Activated CD4-positive, alpha-beta memory T cell treated with anti-CD3 and anti-CD28 coated beads, Interleukin-2, amount 10 ng/mL, durations not matched to agents 7 days and 5 days (primary cell): ENCODE data around the gene EDC3. TPM values are rescaled to one million over a fixed set of nuclear protein-coding genes. Genes with fewer than 3 reads are reported as not detected.

Experiments used
- CTCF ChIA-PET: fragments of 350-600 bp; sonication (Branson Sonifier 250); formaldehyde crosslinking; loops from one replicate; lab custom pipeline; 2021; ENCODE audit warnings: antibody characterized with exemption, inconsistent platforms; lab: Charles Lee
- POLR2A ChIA-PET: fragments of 350-600 bp; sonication (Branson Sonifier 250); formaldehyde crosslinking; loops from one replicate; lab custom pipeline; 2021; ENCODE audit warnings: antibody characterized with exemption; lab: Charles Lee
- DNase-seq: peaks from one replicate; pipeline ENCODE4 v3.0.0-alpha.2; 2020
- H3K27ac Mint-ChIP-seq: one replicate; pipeline ENCODE4 v1.8.0; 2021; ENCODE audit warnings: mild to moderate bottlenecking, mixed read lengths
- H3K27me3 Mint-ChIP-seq: one replicate; pipeline ENCODE4 v1.8.0; 2021; ENCODE audit warnings: mixed read lengths
- H3K36me3 Mint-ChIP-seq: one replicate; pipeline ENCODE4 v1.8.0; 2021; ENCODE audit warnings: low read depth, mixed read lengths
- H3K4me1 Mint-ChIP-seq: one replicate; pipeline ENCODE4 v1.8.0; 2021; ENCODE audit warnings: mixed read lengths
- H3K4me3 Mint-ChIP-seq: one replicate; pipeline ENCODE4 v1.8.0; 2021; ENCODE audit warnings: mild to moderate bottlenecking, mixed read lengths
- H3K9me3 Mint-ChIP-seq: one replicate; pipeline ENCODE4 v1.8.0; 2021; ENCODE audit warnings: mixed read lengths
- total RNA-seq, 2 experiments: library from RNA; stranded (reverse); gene quantifications; one replicate each; pipeline ENCODE4 v1.2.3, GENCODE V29; 2021

EDC3 gene
- total RNA-seq, 2 experiments from 2014 or later: 36.3 to 39.6 TPM

- Mint-ChIP-seq H3K36me3 (peaks cover 95% of the 10 kb centered on the region), H3K27ac (peak overlapping the region; percentile 26), H3K9me3 (no peaks in the 10 kb centered on the region), H3K27me3 (no peaks in the 10 kb centered on the region), H3K4me1 (peaks cover 61% of the 10 kb centered on the region), H3K4me3 (no peak overlapping the region)
- ChIA-PET POLR2A (interaction anchor here (0.7 to 1.1 kb wide), 3 partner anchors 9 to 14 kb away, joined by 3 to 4 read pairs (median 3); no protein-coding TSS in a partner anchor), CTCF (interaction anchor here (0.5 to 8.3 kb wide), 18 partner anchors 8 to 326 kb away, joined by 3 to 89 read pairs (median 4); no protein-coding TSS in a partner anchor)
- DNase-seq: peak; percentile 82
Observed at GRCh38 chr15:74620636-74621545, 74.9 kb downstream of the EDC3 start.

GRCh38 chr15:74619916-74620635 is 75.7 kb downstream of the EDC3 start:
- Mint-ChIP-seq H3K4me3 (no peak overlapping the region), H3K36me3 (peaks cover 87% of the 10 kb centered on the region), H3K27me3 (no peaks in the 10 kb centered on the region), H3K4me1 (peaks cover 57% of the 10 kb centered on the region), H3K27ac (peak overlapping the region; percentile 26), H3K9me3 (no peaks in the 10 kb centered on the region)
- CTCF ChIA-PET: interaction anchor here (8.1 kb wide), 1 partner anchor 13 kb away, joined by 72 read pairs; no protein-coding TSS in a partner anchor
- POLR2A ChIA-PET: interaction anchor here (1.1 kb wide), 1 partner anchor 11 kb away, joined by 3 read pairs; no protein-coding TSS in a partner anchor
- no peak for DNase-seq

DNA sequence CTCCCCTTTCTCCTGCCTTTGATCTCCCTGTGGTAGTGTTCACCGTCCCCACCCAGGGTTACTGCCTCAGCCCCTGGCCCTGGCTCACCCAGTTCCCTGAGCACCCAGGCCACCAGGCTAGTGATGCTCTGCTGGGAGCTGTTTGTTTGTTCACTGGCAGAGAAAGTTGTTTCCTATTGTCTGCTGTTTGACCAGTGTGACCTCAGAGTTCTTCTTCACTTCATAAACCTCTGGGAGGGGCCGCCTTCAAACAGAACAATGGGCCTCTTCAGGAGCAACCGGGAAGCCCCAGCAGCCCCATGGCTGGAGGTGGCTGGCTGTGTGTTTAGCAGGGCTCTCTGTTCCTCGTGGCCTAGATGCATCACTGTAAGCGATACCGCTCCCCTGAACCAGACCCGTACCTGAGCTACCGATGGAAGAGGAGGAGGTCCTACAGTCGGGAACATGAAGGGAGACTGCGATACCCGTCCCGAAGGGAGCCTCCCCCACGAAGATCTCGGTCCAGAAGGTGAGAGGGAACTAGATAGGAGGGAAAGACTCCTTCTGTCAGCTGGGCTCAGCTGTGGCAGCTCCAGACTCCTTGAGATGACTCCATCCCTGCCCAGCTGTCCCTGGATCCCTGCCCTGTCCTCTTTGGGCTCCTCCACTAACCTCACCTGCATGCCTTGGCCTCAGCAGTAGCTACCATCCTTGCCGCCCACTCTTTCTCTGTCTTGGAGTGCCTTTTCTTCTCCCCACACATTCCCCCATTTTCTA is 76.8 kb downstream of the EDC3 start:
- Mint-ChIP-seq H3K27me3 (no peaks in the 10 kb centered on the region), H3K4me1 (peaks cover 56% of the 10 kb centered on the region), H3K36me3 (peaks cover 76% of the 10 kb centered on the region), H3K9me3 (no peaks in the 10 kb centered on the region), H3K27ac (no peak overlapping the region), H3K4me3 (no peak overlapping the region)
- DNase-seq: no peak
- ChIA-PET POLR2A (interaction anchor here (4.8 to 6.3 kb wide), 2 partner anchors 77 to 168 kb away, joined by 27 to 86 read pairs; partner anchors contain the start of gene ARID3B), CTCF (interaction anchor here (0.6 to 8.1 kb wide), 5 partner anchors 14 to 283 kb away, joined by 3 to 72 read pairs (median 3); no protein-coding TSS in a partner anchor)

DNA sequence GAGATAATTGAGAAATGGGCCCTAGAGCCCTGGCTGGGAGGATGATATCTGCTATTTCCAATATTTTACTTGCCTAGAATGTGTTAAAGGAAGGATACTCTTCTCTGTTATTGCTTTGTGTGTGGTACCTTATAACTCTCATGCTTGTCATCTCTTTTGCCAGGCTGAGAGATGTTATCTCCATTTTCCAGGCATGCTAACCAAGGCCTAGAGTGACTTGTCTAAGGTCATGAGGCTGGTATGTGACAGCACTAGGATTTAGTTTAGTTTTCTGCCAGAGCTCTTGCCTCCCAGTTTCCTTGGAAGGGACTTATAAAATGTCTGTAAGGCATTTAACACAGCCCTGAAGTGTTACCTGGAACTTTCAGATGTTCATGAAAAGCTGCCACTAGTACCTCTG is 78.8 kb downstream of the EDC3 start:
- POLR2A ChIA-PET: interaction anchor here (0.7 to 7.8 kb wide), 24 partner anchors 8 to 623 kb away, joined by 3 to 86 read pairs (median 6); partner anchors contain the start of genes ARID3B, C15orf39, CSK and PML
- Mint-ChIP-seq H3K36me3 (peaks cover 56% of the 10 kb centered on the region), H3K27me3 (no peaks in the 10 kb centered on the region), H3K4me3 (peak overlapping the region; percentile 96), H3K9me3 (no peaks in the 10 kb centered on the region), H3K27ac (peak overlapping the region; percentile 97), H3K4me1 (peaks cover 57% of the 10 kb centered on the region)
- CTCF ChIA-PET: interaction anchor here (0.6 to 8.1 kb wide), 13 partner anchors 10 to 835 kb away, joined by 3 to 72 read pairs (median 4); partner anchors contain the start of genes ARID3B and SIN3A
- no peak for DNase-seq

GRCh38 chr15:74616366-74616939 is 79.4 kb downstream of the EDC3 start:
- POLR2A ChIA-PET: interaction anchor here (0.7 to 7.8 kb wide), 25 partner anchors 10 to 837 kb away, joined by 3 to 86 read pairs (median 7); partner anchors contain the start of genes ARID3B, CSK, PML and UBL7
- CTCF ChIA-PET: interaction anchor here (0.8 to 8.1 kb wide), 12 partner anchors 10 to 178 kb away, joined by 3 to 72 read pairs (median 4); partner anchors contain the start of gene ARID3B
- Mint-ChIP-seq H3K4me3 (peak overlapping the region; percentile 96), H3K27me3 (no peaks in the 10 kb centered on the region), H3K4me1 (peaks cover 53% of the 10 kb centered on the region), H3K36me3 (peaks cover 51% of the 10 kb centered on the region), H3K27ac (peak overlapping the region; percentile 97), H3K9me3 (no peaks in the 10 kb centered on the region)
- peak; percentile 67 for DNase-seq

GRCh38 chr15:74615508-74616365 is 80.1 kb downstream of the EDC3 start, which contains the start of gene CLK3:
Gene CLK3 (plus strand): TSS chr15:74615836. CDS start chr15:74619197, 3,361 bp downstream.
- Mint-ChIP-seq H3K9me3 (no peaks in the 10 kb centered on the region), H3K27ac (peak within 1 kb of the TSS; percentile 97), H3K36me3 (peaks cover 43% of the 10 kb centered on the region), H3K27me3 (no peaks in the 10 kb centered on the region), H3K4me3 (peak within 1 kb of the TSS; percentile 96), H3K4me1 (peaks cover 48% of the 10 kb centered on the region)
- ChIA-PET POLR2A (interaction anchor here (0.9 to 7.8 kb wide), 28 partner anchors 10 to 840 kb away, joined by 3 to 86 read pairs (median 6); partner anchors contain the start of genes ARID3B, CSK and UBL7), CTCF (interaction anchor here (0.9 to 8.1 kb wide), 12 partner anchors 11 to 244 kb away, joined by 3 to 72 read pairs (median 4); partner anchors contain the start of gene ARID3B)
- DNase-seq: peak; percentile 97

- Mint-ChIP-seq H3K4me3 (peak overlapping the region; percentile 96), H3K4me1 (peaks cover 43% of the 10 kb centered on the region), H3K27me3 (no peaks in the 10 kb centered on the region), H3K9me3 (no peaks in the 10 kb centered on the region), H3K27ac (peak overlapping the region; percentile 97), H3K36me3 (peaks cover 35% of the 10 kb centered on the region)
- DNase-seq: peak; percentile 89
- CTCF ChIA-PET: interaction anchor here (1.0 to 8.1 kb wide), 4 partner anchors 18 to 243 kb away, joined by 3 to 72 read pairs (median 4); no protein-coding TSS in a partner anchor
- POLR2A ChIA-PET: interaction anchor here (0.9 to 7.8 kb wide), 22 partner anchors 11 to 841 kb away, joined by 3 to 86 read pairs (median 8); partner anchors contain the start of genes ARID3B and UBL7
Observed at GRCh38 chr15:74614744-74615507, 80.9 kb downstream of the EDC3 start.

GRCh38 chr15:74613953-74614743 is 81.7 kb downstream of the EDC3 start:
- peaks cover 28% of the 10 kb centered on the region for H3K36me3 Mint-ChIP-seq
- POLR2A ChIA-PET: interaction anchor here (0.7 to 7.8 kb wide), 14 partner anchors 10 to 842 kb away, joined by 3 to 86 read pairs (median 4); partner anchors contain the start of genes ARID3B and UBL7

More at GRCh38 chr15:74613953-74614743, 81.7 kb downstream of the EDC3 start:
- Mint-ChIP-seq H3K9me3 (no peaks in the 10 kb centered on the region), H3K27ac (peak overlapping the region; percentile 49), H3K4me3 (peak overlapping the region; percentile 65), H3K27me3 (no peaks in the 10 kb centered on the region), H3K4me1 (peaks cover 37% of the 10 kb centered on the region)
- DNase-seq: no peak
- CTCF ChIA-PET: interaction anchor here (1.7 to 8.1 kb wide), 4 partner anchors 8 to 239 kb away, joined by 3 to 72 read pairs (median 8); no protein-coding TSS in a partner anchor
